Activated CD8-positive, alpha-beta T cell treated with anti-CD3 and anti-CD28 coated beads for 36 hours (primary cell): ENCODE data around the gene SPOPL. TPM values are rescaled to one million over a fixed set of nuclear protein-coding genes. Genes with fewer than 3 reads are reported as not detected.
A peak's percentile ranks its signal among the peaks of the same experiment; 100 is the strongest.

Experiments
- ATAC-seq: fragments of 200-7000 bp; cut with Tn5 transposase; one replicate; pipeline ENCODE4 v1.10.0; 2021; ENCODE audit warnings: mild to moderate bottlenecking, moderate library complexity
- CTCF ChIA-PET: fragments of 350-600 bp; sonication (Branson Sonifier 250); formaldehyde crosslinking; loops from one replicate; lab custom pipeline; 2021; ENCODE audit warnings: antibody characterized with exemption; lab: Charles Lee
- POLR2A ChIA-PET: fragments of 350-600 bp; sonication (Branson Sonifier 250); formaldehyde crosslinking; loops from one replicate; lab custom pipeline; 2021; ENCODE audit warnings: antibody characterized with exemption; lab: Charles Lee
- DNase-seq: peaks from one replicate; pipeline ENCODE4 v3.0.0-alpha.2; 2020
- H3K27ac Mint-ChIP-seq: one replicate; pipeline ENCODE4 v1.8.0; 2021; ENCODE audit warnings: mild to moderate bottlenecking, mixed read lengths
- H3K27me3 Mint-ChIP-seq: one replicate; pipeline ENCODE4 v1.8.0; 2021; ENCODE audit warnings: mixed read lengths
- H3K36me3 Mint-ChIP-seq: one replicate; pipeline ENCODE4 v1.8.0; 2021; ENCODE audit warnings: low read depth, mixed read lengths
- H3K4me1 Mint-ChIP-seq: one replicate; pipeline ENCODE4 v1.8.0; 2021; ENCODE audit warnings: low read depth, mixed read lengths
- H3K4me3 Mint-ChIP-seq: one replicate; pipeline ENCODE4 v1.8.0; 2021; ENCODE audit warnings: mild to moderate bottlenecking, moderate library complexity, mixed read lengths
- H3K9me3 Mint-ChIP-seq: one replicate; pipeline ENCODE4 v1.8.0; 2021; ENCODE audit warnings: mixed read lengths
- intact Hi-C: fragments of 100-400 bp; cut with micrococcal nuclease; formaldehyde crosslinking; loops from one replicate; pipeline ENCODE4 v1.10.0; 2022
- total RNA-seq, 2 experiments: library from RNA; stranded (reverse); gene quantifications; one replicate each; pipeline ENCODE4 v1.2.3, GENCODE V29; 2021
- TF ChIP-seq, protein P1 (sequence below): fragments of 200-600 bp; IDR thresholded peaks from one replicate; pipeline ENCODE4 v1.8.0; 2022; ENCODE audit warnings: antibody characterized with exemption, mild to moderate bottlenecking

The SPOPL gene
- total RNA-seq, 2 experiments from 2014 or later: 8.9 to 9.6 TPM

DNA sequence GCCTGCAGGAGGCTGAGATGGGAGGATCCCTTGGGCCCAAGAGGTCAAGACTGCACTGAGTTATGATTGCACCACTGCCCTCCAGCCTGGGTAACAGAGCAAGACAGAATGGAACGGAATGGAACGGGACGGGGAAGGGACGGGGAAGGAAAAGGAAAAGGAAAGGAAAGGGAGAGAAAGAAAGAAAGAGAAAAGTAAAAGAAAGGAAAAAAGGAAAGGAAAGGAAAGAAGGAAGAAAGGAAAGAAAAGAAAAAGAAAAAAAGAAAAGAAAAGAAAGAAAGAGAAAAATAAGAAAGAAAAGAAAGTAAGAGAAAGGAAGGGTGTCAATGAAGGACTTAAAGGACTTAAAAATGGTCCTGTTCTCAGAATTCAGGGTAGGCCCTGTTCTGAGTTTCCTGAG is 4.3 kb upstream of the SPOPL start:
- CTCF ChIA-PET: no interaction called here
- Mint-ChIP-seq H3K9me3 (no peaks in the 10 kb centered on the region), H3K27me3 (no peaks in the 10 kb centered on the region), H3K36me3 (peaks cover 6% of the 10 kb centered on the region), H3K27ac (no peak overlapping the region), H3K4me1 (peaks cover 13% of the 10 kb centered on the region), H3K4me3 (no peak overlapping the region)
- ATAC-seq: no peak
- intact Hi-C loops: no loop called here
- POLR2A ChIA-PET: no interaction called here
- no peak for DNase-seq
- TF ChIP-seq, protein P1, sequence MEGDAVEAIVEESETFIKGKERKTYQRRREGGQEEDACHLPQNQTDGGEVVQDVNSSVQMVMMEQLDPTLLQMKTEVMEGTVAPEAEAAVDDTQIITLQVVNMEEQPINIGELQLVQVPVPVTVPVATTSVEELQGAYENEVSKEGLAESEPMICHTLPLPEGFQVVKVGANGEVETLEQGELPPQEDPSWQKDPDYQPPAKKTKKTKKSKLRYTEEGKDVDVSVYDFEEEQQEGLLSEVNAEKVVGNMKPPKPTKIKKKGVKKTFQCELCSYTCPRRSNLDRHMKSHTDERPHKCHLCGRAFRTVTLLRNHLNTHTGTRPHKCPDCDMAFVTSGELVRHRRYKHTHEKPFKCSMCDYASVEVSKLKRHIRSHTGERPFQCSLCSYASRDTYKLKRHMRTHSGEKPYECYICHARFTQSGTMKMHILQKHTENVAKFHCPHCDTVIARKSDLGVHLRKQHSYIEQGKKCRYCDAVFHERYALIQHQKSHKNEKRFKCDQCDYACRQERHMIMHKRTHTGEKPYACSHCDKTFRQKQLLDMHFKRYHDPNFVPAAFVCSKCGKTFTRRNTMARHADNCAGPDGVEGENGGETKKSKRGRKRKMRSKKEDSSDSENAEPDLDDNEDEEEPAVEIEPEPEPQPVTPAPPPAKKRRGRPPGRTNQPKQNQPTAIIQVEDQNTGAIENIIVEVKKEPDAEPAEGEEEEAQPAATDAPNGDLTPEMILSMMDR: peak; percentile 13

- Mint-ChIP-seq H3K9me3 (no peaks in the 10 kb centered on the region), H3K27me3 (no peaks in the 10 kb centered on the region), H3K4me1 (peaks cover 23% of the 10 kb centered on the region), H3K27ac (no peak overlapping the region), H3K4me3 (no peak overlapping the region), H3K36me3 (peaks cover 10% of the 10 kb centered on the region)
- ATAC-seq: no peak
- POLR2A ChIA-PET: no interaction called here
- intact Hi-C loops: no loop called here
- CTCF ChIA-PET: no interaction called here
- no peak for DNase-seq
- TF ChIP-seq, protein P1: no peak
Measured at GRCh38 chr2:138499684-138500083, 1.9 kb upstream of the SPOPL start.

- CTCF ChIA-PET: no interaction called here
Measured at GRCh38 chr2:138500592-138501424, 762 bp upstream of the SPOPL start.

GRCh38 chr2:138502255-138503086 is 901 bp downstream of the SPOPL start:
- peak overlapping the region; percentile 97 for H3K27ac Mint-ChIP-seq
- H3K36me3 Mint-ChIP-seq: peaks cover 9% of the 10 kb centered on the region
- intact Hi-C loops: no loop called here
- ChIA-PET CTCF (no interaction called here), POLR2A (interaction anchor here (0.5 to 1.2 kb wide), 3 partner anchors 10 to 44 kb away, joined by 3 to 5 read pairs (median 4); no protein-coding TSS in a partner anchor)
- no peak for DNase-seq
- no peak for ATAC-seq
- H3K4me3 Mint-ChIP-seq: peak overlapping the region; percentile 98
- TF ChIP-seq, protein P1: no peak
- no peaks in the 10 kb centered on the region for H3K27me3 Mint-ChIP-seq
- peaks cover 38% of the 10 kb centered on the region for H3K4me1 Mint-ChIP-seq
- no peaks in the 10 kb centered on the region for H3K9me3 Mint-ChIP-seq

More at GRCh38 chr2:138500592-138501424, 762 bp upstream of the SPOPL start:
- ATAC-seq: no peak
- POLR2A ChIA-PET: interaction anchor here (0.7 to 1.0 kb wide), 3 partner anchors 15 to 286 kb away, joined by 3 read pairs; no protein-coding TSS in a partner anchor
- intact Hi-C loops: no loop called here
- H3K36me3 Mint-ChIP-seq: peaks cover 8% of the 10 kb centered on the region
- H3K27me3 Mint-ChIP-seq: no peaks in the 10 kb centered on the region
- H3K4me3 Mint-ChIP-seq: peak overlapping the region; percentile 98
- peaks cover 30% of the 10 kb centered on the region for H3K4me1 Mint-ChIP-seq
- H3K27ac Mint-ChIP-seq: peak overlapping the region; percentile 84
- no peak for DNase-seq
- no peaks in the 10 kb centered on the region for H3K9me3 Mint-ChIP-seq
- TF ChIP-seq, protein P1: no peak
